Thyroid gland (tissue), 4 donors: ENCODE measurements around the gene KIRREL3.

Experiments used
- POLR2A ChIP-seq, 2 donors: fragments of 450-650 bp; IDR thresholded peaks; one replicate each; pipeline ENCODE4 v1.6.1; 2017; ENCODE audit warnings: antibody characterized with exemption in 2 of 2, mild to moderate bottlenecking in 2 of 2, moderate library complexity in 1 of 2
- TF ChIP-seq, protein P1 (sequence below), 6 experiments: fragments of 200-600 bp in 3 of 6; fragments of 450-650 bp in 3 of 6; sonication (generic) in 3 of 6; IDR thresholded peaks; one replicate each; pipeline ENCODE4 v1.5.1; 2016 to 2019; ENCODE audit warnings: antibody characterized with exemption in 6 of 6, mild to moderate bottlenecking in 2 of 6, inconsistent platforms in 1 of 6, moderate library complexity in 1 of 6

DNA sequence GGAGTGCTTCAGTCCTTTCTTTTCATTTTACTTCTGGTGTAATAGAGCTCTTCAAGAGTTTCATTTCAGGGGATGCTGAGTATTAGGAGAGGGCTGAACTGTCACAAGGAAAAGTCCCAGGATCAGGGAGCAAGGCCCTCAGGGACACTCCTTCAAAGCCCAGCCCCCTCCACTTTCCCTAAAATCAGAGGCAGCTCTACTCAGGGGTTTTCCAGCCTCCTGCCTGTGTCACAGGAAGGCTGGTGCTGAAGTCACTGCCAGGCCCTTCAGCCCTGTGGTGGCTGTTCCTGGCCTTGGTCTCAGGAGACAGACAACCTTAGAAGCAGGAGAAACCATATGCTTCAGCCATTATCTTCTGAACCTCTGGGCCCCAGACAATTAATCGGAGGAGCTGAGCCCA is 36.4 kb upstream of the KIRREL3 start:
- TF ChIP-seq, protein P1, sequence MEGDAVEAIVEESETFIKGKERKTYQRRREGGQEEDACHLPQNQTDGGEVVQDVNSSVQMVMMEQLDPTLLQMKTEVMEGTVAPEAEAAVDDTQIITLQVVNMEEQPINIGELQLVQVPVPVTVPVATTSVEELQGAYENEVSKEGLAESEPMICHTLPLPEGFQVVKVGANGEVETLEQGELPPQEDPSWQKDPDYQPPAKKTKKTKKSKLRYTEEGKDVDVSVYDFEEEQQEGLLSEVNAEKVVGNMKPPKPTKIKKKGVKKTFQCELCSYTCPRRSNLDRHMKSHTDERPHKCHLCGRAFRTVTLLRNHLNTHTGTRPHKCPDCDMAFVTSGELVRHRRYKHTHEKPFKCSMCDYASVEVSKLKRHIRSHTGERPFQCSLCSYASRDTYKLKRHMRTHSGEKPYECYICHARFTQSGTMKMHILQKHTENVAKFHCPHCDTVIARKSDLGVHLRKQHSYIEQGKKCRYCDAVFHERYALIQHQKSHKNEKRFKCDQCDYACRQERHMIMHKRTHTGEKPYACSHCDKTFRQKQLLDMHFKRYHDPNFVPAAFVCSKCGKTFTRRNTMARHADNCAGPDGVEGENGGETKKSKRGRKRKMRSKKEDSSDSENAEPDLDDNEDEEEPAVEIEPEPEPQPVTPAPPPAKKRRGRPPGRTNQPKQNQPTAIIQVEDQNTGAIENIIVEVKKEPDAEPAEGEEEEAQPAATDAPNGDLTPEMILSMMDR (IDR thresholded peaks at IDR 0.05), result no peak
- TF ChIP-seq POLR2A (IDR thresholded peaks at IDR 0.05), result no peak
